ENCODE data around the gene CROCC2. TPM values are rescaled to one million over a fixed set of nuclear protein-coding genes. Genes with fewer than 3 reads are reported as not detected.

CROCC2 gene
- polyA plus RNA-seq, 1 donor (not counting 4 experiments of a cell fraction or from before 2014, with no cell fraction given), result not detected

GRCh38 chr2:241006412-241006811 is 100.3 kb downstream of the CROCC2 start:
- Histone ChIP-seq H3K4me1 (ENCODE audit: control insufficient read depth, extremely low read depth, insufficient read depth, low read length) (peaks cover 12% of the 10 kb centered on the region), H3K79me2 (ENCODE audit: control insufficient read depth, insufficient read depth, low read length) (no peaks in the 10 kb centered on the region), H3K4me2 (ENCODE audit: control insufficient read depth, extremely low read depth, insufficient read depth, low read depth, low read length) (no peak overlapping the region), H4K20me1 (ENCODE audit: control insufficient read depth, extremely low read depth, insufficient read depth, low read length) (no peaks in the 10 kb centered on the region), H2AFZ (ENCODE audit: control insufficient read depth, low read length) (no peak overlapping the region), H3K9me3 (ENCODE audit: control insufficient read depth, low read depth, low read length) (peaks cover 10% of the 10 kb centered on the region), H3K27ac (ENCODE audit: control insufficient read depth, insufficient read depth, low read length) (no peak overlapping the region), H3K36me3 (ENCODE audit: control insufficient read depth in 2 of 2, extremely low read depth in 1 of 2, insufficient read depth in 2 of 2, low read length in 2 of 2) (no peaks in the 10 kb centered on the region), H3K27me3 (ENCODE audit: control insufficient read depth, extremely low read depth, insufficient read depth, low read length) (peaks cover 20% of the 10 kb centered on the region), H3K4me3 (ENCODE audit: control insufficient read depth in 2 of 3, extremely low read depth in 1 of 3, insufficient read depth in 2 of 3, low read depth in 1 of 3, low read length in 3 of 3) (no peak overlapping the region), H3K9me1 (ENCODE audit: control insufficient read depth, extremely low read depth, insufficient read depth, low read length) (no peaks in the 10 kb centered on the region), H3K9ac (ENCODE audit: control insufficient read depth, extremely low read depth, insufficient read depth, low read length) (no peak overlapping the region)
- DNase-seq (ENCODE audit: low read depth, low spot score) (no peak), FAIRE-seq (no peak)
- dilution Hi-C loops (cut with MboI; ENCODE audit: extremely low pct_ligation_motif_present, low sequenced_read_pairs), result no loop called here
- TF ChIP-seq EZH2 (IDR thresholded peaks at IDR 0.05; ENCODE audit: low read length), result no peak
- no peak for TF ChIP-seq CTCF (optimal IDR thresholded peaks at IDR 0.05 in 1 of 3, IDR thresholded peaks at IDR 0.05 in 1 of 3, conservative IDR thresholded peaks at IDR 0.05 in 1 of 3; ENCODE audit: extremely low read depth in 1 of 3, insufficient read depth in 2 of 3, low read length in 3 of 3)

DNA sequence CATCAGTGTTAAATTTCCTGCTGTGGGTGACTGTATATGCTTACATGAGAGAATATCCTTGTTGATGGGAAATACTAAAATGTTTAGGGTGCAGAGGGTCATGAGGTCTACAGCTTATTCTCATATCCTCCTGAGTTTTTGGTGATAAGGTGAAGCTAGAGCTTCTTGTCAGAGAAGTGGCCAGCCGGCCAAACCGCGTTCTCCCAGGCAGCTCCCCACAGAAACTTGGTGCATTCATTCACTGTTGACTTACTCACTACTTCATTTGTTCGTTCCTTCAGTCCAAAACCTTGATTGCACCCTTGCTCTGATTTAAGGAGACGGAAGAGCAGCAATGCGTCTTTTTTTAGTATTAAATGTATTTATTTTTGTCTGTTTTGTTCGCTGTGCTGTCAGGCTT is 101.0 kb downstream of the CROCC2 start:
- Histone ChIP-seq H3K36me3 (ENCODE audit: control insufficient read depth in 2 of 2, extremely low read depth in 1 of 2, insufficient read depth in 2 of 2, low read length in 2 of 2) (no peaks in the 10 kb centered on the region), H3K4me2 (ENCODE audit: control insufficient read depth, extremely low read depth, insufficient read depth, low read depth, low read length) (no peak overlapping the region), H4K20me1 (ENCODE audit: control insufficient read depth, extremely low read depth, insufficient read depth, low read length) (no peaks in the 10 kb centered on the region), H2AFZ (ENCODE audit: control insufficient read depth, low read length) (no peak overlapping the region), H3K27ac (ENCODE audit: control insufficient read depth, insufficient read depth, low read length) (no peak overlapping the region), H3K9me3 (ENCODE audit: control insufficient read depth, low read depth, low read length) (peaks cover 10% of the 10 kb centered on the region), H3K4me3 (ENCODE audit: control insufficient read depth in 2 of 3, extremely low read depth in 1 of 3, insufficient read depth in 2 of 3, low read depth in 1 of 3, low read length in 3 of 3) (no peak overlapping the region), H3K9ac (ENCODE audit: control insufficient read depth, extremely low read depth, insufficient read depth, low read length) (no peak overlapping the region), H3K9me1 (ENCODE audit: control insufficient read depth, extremely low read depth, insufficient read depth, low read length) (no peaks in the 10 kb centered on the region), H3K4me1 (ENCODE audit: control insufficient read depth, extremely low read depth, insufficient read depth, low read length) (peaks cover 12% of the 10 kb centered on the region), H3K79me2 (ENCODE audit: control insufficient read depth, insufficient read depth, low read length) (no peaks in the 10 kb centered on the region), H3K27me3 (ENCODE audit: control insufficient read depth, extremely low read depth, insufficient read depth, low read length) (peaks cover 22% of the 10 kb centered on the region)
- TF ChIP-seq EZH2 (IDR thresholded peaks at IDR 0.05; ENCODE audit: low read length) (no peak), CTCF (optimal IDR thresholded peaks at IDR 0.05 in 1 of 3, IDR thresholded peaks at IDR 0.05 in 1 of 3, conservative IDR thresholded peaks at IDR 0.05 in 1 of 3; ENCODE audit: extremely low read depth in 1 of 3, insufficient read depth in 2 of 3, low read length in 3 of 3) (no peak)
- FAIRE-seq (no peak), DNase-seq (ENCODE audit: low read depth, low spot score) (no peak)
- dilution Hi-C loops (cut with MboI; ENCODE audit: extremely low pct_ligation_motif_present, low sequenced_read_pairs), result no loop called here

Data from keratinocyte (primary cell).